GM23338 (cell line): ENCODE measurements around the gene SLC36A4.

Source experiments
- CREB1 ChIP-seq: fragments of 250-450 bp; sonication (Bioruptor Pico); IDR thresholded peaks from 2 replicates; pipeline ENCODE4 v1.5.0; 2020; ENCODE audit warnings: low read depth, mild to moderate bottlenecking, moderate library complexity
- EZH2 ChIP-seq: fragments of 200-600 bp; sonication (generic); IDR thresholded peaks from one replicate; pipeline ENCODE4 v1.8.0; 2017; ENCODE audit warnings: antibody characterized with exemption, mild to moderate bottlenecking, low read depth; ENCODE audit not compliant: unreplicated experiment
- EZH2phosphoT487 ChIP-seq: fragments of 200-600 bp; sonication (generic); IDR thresholded peaks from one replicate; pipeline ENCODE4 v1.8.1; 2018; ENCODE audit warnings: antibody characterized with exemption; ENCODE audit not compliant: unreplicated experiment
- JUNB ChIP-seq: IDR thresholded peaks from one replicate; pipeline ENCODE4 v1.6.1; 2016; ENCODE audit warnings: antibody characterized with exemption; ENCODE audit not compliant: unreplicated experiment
- POLR2AphosphoS5 ChIP-seq: IDR thresholded peaks from 2 replicates; pipeline ENCODE4 v1.6.1; 2016; ENCODE audit warnings: antibody characterized with exemption, low read depth
- STAT1 ChIP-seq: IDR thresholded peaks from one replicate; pipeline ENCODE4 v1.6.1; 2016; ENCODE audit warnings: antibody characterized with exemption; ENCODE audit not compliant: unreplicated experiment
- ZNF114 ChIP-seq: fragments of 250-450 bp; sonication (Bioruptor Pico); IDR thresholded peaks from 2 replicates; pipeline ENCODE4 v1.5.0; 2020; ENCODE audit warnings: mild to moderate bottlenecking, moderate library complexity
- TF ChIP-seq, protein P1 (sequence below), 2 experiments: fragments of 200-600 bp in 1 of 2; sonication (generic) in 1 of 2; conservative IDR thresholded peaks; 2 replicates each; pipeline versions ENCODE4 v1.5.1 to v1.6.1; 2016 to 2017; ENCODE audit warnings: antibody characterized with exemption in 2 of 2, low read depth in 2 of 2, mild to moderate bottlenecking in 2 of 2, moderate library complexity in 1 of 2
- TF ChIP-seq, protein P2 (sequence below): fragments of 250-450 bp; sonication (Bioruptor Pico); IDR thresholded peaks from 2 replicates; pipeline ENCODE4 v1.5.0; 2020; ENCODE audit warnings: mild to moderate bottlenecking, moderate library complexity
- TF ChIP-seq, protein P3 (sequence below): IDR thresholded peaks from 2 replicates; pipeline ENCODE4 v1.6.1; 2016; ENCODE audit warnings: antibody characterized with exemption
- TF ChIP-seq, protein P4 (sequence below): IDR thresholded peaks from one replicate; pipeline ENCODE4 v1.6.1; 2018; ENCODE audit warnings: antibody characterized with exemption; ENCODE audit not compliant: unreplicated experiment

DNA sequence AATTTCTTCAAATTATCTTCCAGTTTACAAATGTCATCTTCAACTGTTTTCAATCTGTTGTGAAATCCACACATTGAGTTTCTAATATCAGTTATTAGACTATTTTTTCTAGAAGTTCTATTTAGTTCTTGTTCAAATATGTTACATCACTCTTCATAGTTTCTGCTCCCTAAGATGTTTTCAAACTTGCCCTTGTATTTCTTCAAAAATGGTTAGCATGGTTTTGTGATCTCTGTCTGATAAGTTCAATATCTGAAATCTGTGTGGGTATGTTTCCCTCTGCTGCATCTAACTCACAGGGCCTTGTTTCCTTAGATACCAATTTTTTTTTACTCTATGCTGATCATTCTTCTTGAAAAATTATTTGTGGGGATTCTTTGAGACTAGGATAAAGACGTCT is 46.2 kb upstream of the SLC36A4 start:
- TF ChIP-seq, protein P1, sequence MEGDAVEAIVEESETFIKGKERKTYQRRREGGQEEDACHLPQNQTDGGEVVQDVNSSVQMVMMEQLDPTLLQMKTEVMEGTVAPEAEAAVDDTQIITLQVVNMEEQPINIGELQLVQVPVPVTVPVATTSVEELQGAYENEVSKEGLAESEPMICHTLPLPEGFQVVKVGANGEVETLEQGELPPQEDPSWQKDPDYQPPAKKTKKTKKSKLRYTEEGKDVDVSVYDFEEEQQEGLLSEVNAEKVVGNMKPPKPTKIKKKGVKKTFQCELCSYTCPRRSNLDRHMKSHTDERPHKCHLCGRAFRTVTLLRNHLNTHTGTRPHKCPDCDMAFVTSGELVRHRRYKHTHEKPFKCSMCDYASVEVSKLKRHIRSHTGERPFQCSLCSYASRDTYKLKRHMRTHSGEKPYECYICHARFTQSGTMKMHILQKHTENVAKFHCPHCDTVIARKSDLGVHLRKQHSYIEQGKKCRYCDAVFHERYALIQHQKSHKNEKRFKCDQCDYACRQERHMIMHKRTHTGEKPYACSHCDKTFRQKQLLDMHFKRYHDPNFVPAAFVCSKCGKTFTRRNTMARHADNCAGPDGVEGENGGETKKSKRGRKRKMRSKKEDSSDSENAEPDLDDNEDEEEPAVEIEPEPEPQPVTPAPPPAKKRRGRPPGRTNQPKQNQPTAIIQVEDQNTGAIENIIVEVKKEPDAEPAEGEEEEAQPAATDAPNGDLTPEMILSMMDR (conservative IDR thresholded peaks at IDR 0.05; ENCODE audit: low read depth in 2 of 2): no peak
- TF ChIP-seq POLR2AphosphoS5: no peak
- TF ChIP-seq EZH2: no peak
- no peak for TF ChIP-seq JUNB
- no peak for TF ChIP-seq EZH2phosphoT487
- TF ChIP-seq, protein P2, sequence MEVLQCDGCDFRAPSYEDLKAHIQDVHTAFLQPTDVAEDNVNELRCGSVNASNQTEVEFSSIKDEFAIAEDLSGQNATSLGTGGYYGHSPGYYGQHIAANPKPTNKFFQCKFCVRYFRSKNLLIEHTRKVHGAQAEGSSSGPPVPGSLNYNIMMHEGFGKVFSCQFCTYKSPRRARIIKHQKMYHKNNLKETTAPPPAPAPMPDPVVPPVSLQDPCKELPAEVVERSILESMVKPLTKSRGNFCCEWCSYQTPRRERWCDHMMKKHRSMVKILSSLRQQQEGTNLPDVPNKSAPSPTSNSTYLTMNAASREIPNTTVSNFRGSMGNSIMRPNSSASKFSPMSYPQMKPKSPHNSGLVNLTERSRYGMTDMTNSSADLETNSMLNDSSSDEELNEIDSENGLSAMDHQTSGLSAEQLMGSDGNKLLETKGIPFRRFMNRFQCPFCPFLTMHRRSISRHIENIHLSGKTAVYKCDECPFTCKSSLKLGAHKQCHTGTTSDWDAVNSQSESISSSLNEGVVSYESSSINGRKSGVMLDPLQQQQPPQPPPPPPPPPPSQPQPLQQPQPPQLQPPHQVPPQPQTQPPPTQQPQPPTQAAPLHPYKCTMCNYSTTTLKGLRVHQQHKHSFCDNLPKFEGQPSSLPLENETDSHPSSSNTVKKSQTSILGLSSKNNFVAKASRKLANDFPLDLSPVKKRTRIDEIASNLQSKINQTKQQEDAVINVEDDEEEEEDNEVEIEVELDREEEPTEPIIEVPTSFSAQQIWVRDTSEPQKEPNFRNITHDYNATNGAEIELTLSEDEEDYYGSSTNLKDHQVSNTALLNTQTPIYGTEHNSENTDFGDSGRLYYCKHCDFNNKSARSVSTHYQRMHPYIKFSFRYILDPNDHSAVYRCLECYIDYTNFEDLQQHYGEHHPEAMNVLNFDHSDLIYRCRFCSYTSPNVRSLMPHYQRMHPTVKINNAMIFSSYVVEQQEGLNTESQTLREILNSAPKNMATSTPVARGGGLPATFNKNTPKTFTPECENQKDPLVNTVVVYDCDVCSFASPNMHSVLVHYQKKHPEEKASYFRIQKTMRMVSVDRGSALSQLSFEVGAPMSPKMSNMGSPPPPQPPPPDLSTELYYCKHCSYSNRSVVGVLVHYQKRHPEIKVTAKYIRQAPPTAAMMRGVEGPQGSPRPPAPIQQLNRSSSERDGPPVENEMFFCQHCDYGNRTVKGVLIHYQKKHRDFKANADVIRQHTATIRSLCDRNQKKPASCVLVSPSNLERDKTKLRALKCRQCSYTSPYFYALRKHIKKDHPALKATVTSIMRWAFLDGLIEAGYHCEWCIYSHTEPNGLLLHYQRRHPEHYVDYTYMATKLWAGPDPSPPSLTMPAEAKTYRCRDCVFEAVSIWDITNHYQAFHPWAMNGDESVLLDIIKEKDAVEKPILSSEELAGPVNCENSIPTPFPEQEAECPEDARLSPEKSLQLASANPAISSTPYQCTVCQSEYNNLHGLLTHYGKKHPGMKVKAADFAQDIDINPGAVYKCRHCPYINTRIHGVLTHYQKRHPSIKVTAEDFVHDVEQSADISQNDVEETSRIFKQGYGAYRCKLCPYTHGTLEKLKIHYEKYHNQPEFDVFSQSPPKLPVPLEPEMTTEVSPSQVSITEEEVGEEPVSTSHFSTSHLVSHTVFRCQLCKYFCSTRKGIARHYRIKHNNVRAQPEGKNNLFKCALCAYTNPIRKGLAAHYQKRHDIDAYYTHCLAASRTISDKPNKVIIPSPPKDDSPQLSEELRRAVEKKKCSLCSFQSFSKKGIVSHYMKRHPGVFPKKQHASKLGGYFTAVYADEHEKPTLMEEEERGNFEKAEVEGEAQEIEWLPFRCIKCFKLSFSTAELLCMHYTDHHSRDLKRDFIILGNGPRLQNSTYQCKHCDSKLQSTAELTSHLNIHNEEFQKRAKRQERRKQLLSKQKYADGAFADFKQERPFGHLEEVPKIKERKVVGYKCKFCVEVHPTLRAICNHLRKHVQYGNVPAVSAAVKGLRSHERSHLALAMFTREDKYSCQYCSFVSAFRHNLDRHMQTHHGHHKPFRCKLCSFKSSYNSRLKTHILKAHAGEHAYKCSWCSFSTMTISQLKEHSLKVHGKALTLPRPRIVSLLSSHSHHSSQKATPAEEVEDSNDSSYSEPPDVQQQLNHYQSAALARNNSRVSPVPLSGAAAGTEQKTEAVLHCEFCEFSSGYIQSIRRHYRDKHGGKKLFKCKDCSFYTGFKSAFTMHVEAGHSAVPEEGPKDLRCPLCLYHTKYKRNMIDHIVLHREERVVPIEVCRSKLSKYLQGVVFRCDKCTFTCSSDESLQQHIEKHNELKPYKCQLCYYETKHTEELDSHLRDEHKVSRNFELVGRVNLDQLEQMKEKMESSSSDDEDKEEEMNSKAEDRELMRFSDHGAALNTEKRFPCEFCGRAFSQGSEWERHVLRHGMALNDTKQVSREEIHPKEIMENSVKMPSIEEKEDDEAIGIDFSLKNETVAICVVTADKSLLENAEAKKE (CRISPR knock-in tag): no peak
- TF ChIP-seq, protein P3, sequence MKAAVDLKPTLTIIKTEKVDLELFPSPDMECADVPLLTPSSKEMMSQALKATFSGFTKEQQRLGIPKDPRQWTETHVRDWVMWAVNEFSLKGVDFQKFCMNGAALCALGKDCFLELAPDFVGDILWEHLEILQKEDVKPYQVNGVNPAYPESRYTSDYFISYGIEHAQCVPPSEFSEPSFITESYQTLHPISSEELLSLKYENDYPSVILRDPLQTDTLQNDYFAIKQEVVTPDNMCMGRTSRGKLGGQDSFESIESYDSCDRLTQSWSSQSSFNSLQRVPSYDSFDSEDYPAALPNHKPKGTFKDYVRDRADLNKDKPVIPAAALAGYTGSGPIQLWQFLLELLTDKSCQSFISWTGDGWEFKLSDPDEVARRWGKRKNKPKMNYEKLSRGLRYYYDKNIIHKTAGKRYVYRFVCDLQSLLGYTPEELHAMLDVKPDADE: no peak
- TF ChIP-seq, protein P4, sequence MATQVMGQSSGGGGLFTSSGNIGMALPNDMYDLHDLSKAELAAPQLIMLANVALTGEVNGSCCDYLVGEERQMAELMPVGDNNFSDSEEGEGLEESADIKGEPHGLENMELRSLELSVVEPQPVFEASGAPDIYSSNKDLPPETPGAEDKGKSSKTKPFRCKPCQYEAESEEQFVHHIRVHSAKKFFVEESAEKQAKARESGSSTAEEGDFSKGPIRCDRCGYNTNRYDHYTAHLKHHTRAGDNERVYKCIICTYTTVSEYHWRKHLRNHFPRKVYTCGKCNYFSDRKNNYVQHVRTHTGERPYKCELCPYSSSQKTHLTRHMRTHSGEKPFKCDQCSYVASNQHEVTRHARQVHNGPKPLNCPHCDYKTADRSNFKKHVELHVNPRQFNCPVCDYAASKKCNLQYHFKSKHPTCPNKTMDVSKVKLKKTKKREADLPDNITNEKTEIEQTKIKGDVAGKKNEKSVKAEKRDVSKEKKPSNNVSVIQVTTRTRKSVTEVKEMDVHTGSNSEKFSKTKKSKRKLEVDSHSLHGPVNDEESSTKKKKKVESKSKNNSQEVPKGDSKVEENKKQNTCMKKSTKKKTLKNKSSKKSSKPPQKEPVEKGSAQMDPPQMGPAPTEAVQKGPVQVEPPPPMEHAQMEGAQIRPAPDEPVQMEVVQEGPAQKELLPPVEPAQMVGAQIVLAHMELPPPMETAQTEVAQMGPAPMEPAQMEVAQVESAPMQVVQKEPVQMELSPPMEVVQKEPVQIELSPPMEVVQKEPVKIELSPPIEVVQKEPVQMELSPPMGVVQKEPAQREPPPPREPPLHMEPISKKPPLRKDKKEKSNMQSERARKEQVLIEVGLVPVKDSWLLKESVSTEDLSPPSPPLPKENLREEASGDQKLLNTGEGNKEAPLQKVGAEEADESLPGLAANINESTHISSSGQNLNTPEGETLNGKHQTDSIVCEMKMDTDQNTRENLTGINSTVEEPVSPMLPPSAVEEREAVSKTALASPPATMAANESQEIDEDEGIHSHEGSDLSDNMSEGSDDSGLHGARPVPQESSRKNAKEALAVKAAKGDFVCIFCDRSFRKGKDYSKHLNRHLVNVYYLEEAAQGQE: no peak
- TF ChIP-seq ZNF114 (CRISPR knock-in tag): no peak
- TF ChIP-seq CREB1 (CRISPR knock-in tag): no peak
- no peak for TF ChIP-seq STAT1
